Activated CD4-positive, alpha-beta T cell treated with anti-CD3 and anti-CD28 coated beads, Interleukin-2, amount 10 ng/mL, durations not matched to agents 24 days and 14 days (primary cell): ENCODE data around the gene LCMT2. TPM values are rescaled to one million over a fixed set of nuclear protein-coding genes. Genes with fewer than 3 reads are reported as not detected.
A peak's percentile ranks its signal among the peaks of the same experiment; 100 is the strongest.

Experiments used
- DNase-seq: peaks from one replicate; pipeline ENCODE4 v3.0.0; 2022
- H3K27ac Mint-ChIP-seq: one replicate; pipeline ENCODE4 v1.8.0; 2022; ENCODE audit warnings: mild to moderate bottlenecking, mixed read lengths
- H3K27me3 Mint-ChIP-seq: one replicate; pipeline ENCODE4 v1.8.0; 2022; ENCODE audit warnings: mixed read lengths
- H3K36me3 Mint-ChIP-seq: one replicate; pipeline ENCODE4 v1.8.0; 2022; ENCODE audit warnings: low read depth, mild to moderate bottlenecking, mixed read lengths
- H3K4me1 Mint-ChIP-seq: one replicate; pipeline ENCODE4 v1.8.0; 2021; ENCODE audit warnings: mixed read lengths
- H3K4me3 Mint-ChIP-seq: one replicate; pipeline ENCODE4 v1.8.0; 2022; ENCODE audit warnings: mild to moderate bottlenecking, moderate library complexity, mixed read lengths
- H3K9me3 Mint-ChIP-seq: one replicate; pipeline ENCODE4 v1.8.0; 2021; ENCODE audit warnings: mixed read lengths
- intact Hi-C: fragments of 100-400 bp; cut with micrococcal nuclease; formaldehyde crosslinking; loops from one replicate; pipeline ENCODE4 v1.15.1; 2023
- total RNA-seq: library from RNA; stranded (reverse); gene quantifications from 2 replicates; pipeline ENCODE4 v1.2.3, GENCODE V29; 2022

LCMT2 gene
- total RNA-seq, 1 donor from 2014 or later, result 16.0 TPM

GRCh38 chr15:43329217-43329959, 985 bp downstream of the LCMT2 start:
- intact Hi-C loops, result no loop called here
- Mint-ChIP-seq H3K9me3 (no peaks in the 10 kb centered on the region), H3K27ac (peak overlapping the region; percentile 99), H3K4me3 (peak overlapping the region; percentile 96), H3K27me3 (no peaks in the 10 kb centered on the region), H3K4me1 (peaks cover 30% of the 10 kb centered on the region), H3K36me3 (peaks cover 37% of the 10 kb centered on the region)
- peak; percentile 66 for DNase-seq

GRCh38 chr15:43325039-43325684, 5.2 kb downstream of the LCMT2 start:
- Mint-ChIP-seq H3K27ac (no peak overlapping the region), H3K4me1 (peaks cover 15% of the 10 kb centered on the region), H3K9me3 (no peaks in the 10 kb centered on the region), H3K27me3 (peaks cover 10% of the 10 kb centered on the region), H3K36me3 (peaks cover 21% of the 10 kb centered on the region), H3K4me3 (no peak overlapping the region)
- intact Hi-C loops, result no loop called here
- no peak for DNase-seq

GRCh38 chr15:43318990-43319771, 11.2 kb downstream of the LCMT2 start:
- Mint-ChIP-seq H3K27ac (no peak overlapping the region), H3K27me3 (peaks cover 27% of the 10 kb centered on the region), H3K4me3 (no peak overlapping the region), H3K9me3 (no peaks in the 10 kb centered on the region), H3K36me3 (no peaks in the 10 kb centered on the region), H3K4me1 (no peaks in the 10 kb centered on the region)
- DNase-seq, result no peak
- intact Hi-C loops, result no loop called here

- intact Hi-C loops, result no loop called here
- Mint-ChIP-seq H3K27me3 (peaks cover 28% of the 10 kb centered on the region), H3K9me3 (no peaks in the 10 kb centered on the region), H3K4me3 (no peak overlapping the region), H3K27ac (no peak overlapping the region), H3K36me3 (no peaks in the 10 kb centered on the region), H3K4me1 (no peaks in the 10 kb centered on the region)
- DNase-seq, result no peak
Observed at GRCh38 chr15:43317566-43318184, 12.7 kb downstream of the LCMT2 start.

- Mint-ChIP-seq H3K4me1 (no peaks in the 10 kb centered on the region), H3K9me3 (no peaks in the 10 kb centered on the region), H3K4me3 (no peak overlapping the region), H3K36me3 (no peaks in the 10 kb centered on the region), H3K27ac (no peak overlapping the region), H3K27me3 (peaks cover 33% of the 10 kb centered on the region)
- intact Hi-C loops, result no loop called here
- no peak for DNase-seq
Observed at GRCh38 chr15:43316971-43317346, 13.4 kb downstream of the LCMT2 start.

- Mint-ChIP-seq H3K9me3 (no peaks in the 10 kb centered on the region), H3K27ac (no peak overlapping the region), H3K36me3 (no peaks in the 10 kb centered on the region), H3K27me3 (peaks cover 33% of the 10 kb centered on the region), H3K4me1 (no peaks in the 10 kb centered on the region), H3K4me3 (no peak overlapping the region)
- intact Hi-C loops, result no loop called here
- no peak for DNase-seq
Observed at GRCh38 chr15:43316016-43316970, 14.1 kb downstream of the LCMT2 start.

- no peaks in the 10 kb centered on the region for H3K4me1 Mint-ChIP-seq
- no peaks in the 10 kb centered on the region for H3K36me3 Mint-ChIP-seq
- no peak overlapping the region for H3K27ac Mint-ChIP-seq
- H3K27me3 Mint-ChIP-seq, result peaks cover 37% of the 10 kb centered on the region
- H3K9me3 Mint-ChIP-seq, result no peaks in the 10 kb centered on the region
- intact Hi-C loops, result no loop called here
- no peak overlapping the region for H3K4me3 Mint-ChIP-seq
- no peak for DNase-seq
Observed at GRCh38 chr15:43314171-43314570, 16.2 kb downstream of the LCMT2 start.

- Mint-ChIP-seq H3K27ac (no peak overlapping the region), H3K36me3 (no peaks in the 10 kb centered on the region), H3K4me1 (peaks cover 4% of the 10 kb centered on the region), H3K4me3 (no peak overlapping the region), H3K27me3 (peaks cover 38% of the 10 kb centered on the region), H3K9me3 (no peaks in the 10 kb centered on the region)
- no peak for DNase-seq
- intact Hi-C loops, result no loop called here
Observed at GRCh38 chr15:43312378-43312777, 18.0 kb downstream of the LCMT2 start.

GRCh38 chr15:43302205-43302817, 28.1 kb downstream of the LCMT2 start, which contains the start of gene TGM7:
Gene TGM7, minus strand, starts transcription at chr15:43302255.
- Mint-ChIP-seq H3K9me3 (no peaks in the 10 kb centered on the region), H3K4me1 (no peaks in the 10 kb centered on the region), H3K36me3 (no peaks in the 10 kb centered on the region), H3K27ac (no peak within 1 kb of the TSS), H3K4me3 (no peak within 1 kb of the TSS), H3K27me3 (peaks cover 53% of the 10 kb centered on the region)
- intact Hi-C loops, result no loop called here
- no peak for DNase-seq

GRCh38 chr15:43299884-43300283, 30.5 kb downstream of the LCMT2 start:
- no peak for DNase-seq
- intact Hi-C loops, result no loop called here
- Mint-ChIP-seq H3K27ac (no peak overlapping the region), H3K36me3 (no peaks in the 10 kb centered on the region), H3K27me3 (peaks cover 44% of the 10 kb centered on the region), H3K4me1 (no peaks in the 10 kb centered on the region), H3K4me3 (no peak overlapping the region), H3K9me3 (no peaks in the 10 kb centered on the region)

GRCh38 chr15:43299411-43299810, 31.0 kb downstream of the LCMT2 start:
- DNase-seq, result no peak
- Mint-ChIP-seq H3K27ac (no peak overlapping the region), H3K4me3 (no peak overlapping the region), H3K4me1 (no peaks in the 10 kb centered on the region), H3K36me3 (no peaks in the 10 kb centered on the region), H3K27me3 (peaks cover 46% of the 10 kb centered on the region), H3K9me3 (no peaks in the 10 kb centered on the region)
- intact Hi-C loops, result no loop called here

- no peak for DNase-seq
- Mint-ChIP-seq H3K36me3 (no peaks in the 10 kb centered on the region), H3K4me1 (no peaks in the 10 kb centered on the region), H3K27me3 (peaks cover 58% of the 10 kb centered on the region), H3K27ac (no peak overlapping the region), H3K4me3 (no peak overlapping the region), H3K9me3 (no peaks in the 10 kb centered on the region)
- intact Hi-C loops, result no loop called here
Observed at GRCh38 chr15:43294091-43294706, 36.2 kb downstream of the LCMT2 start.
